ENCODE results near the gene COG5.

The COG5 gene

GRCh38 chr7:107442678-107443077 is 121.0 kb downstream of the COG5 start:
- H3K9ac ChIP-seq (ENCODE audit: low read depth, low read length), result no peak overlapping the region
- H3K4me1 ChIP-seq (ENCODE audit: control insufficient read depth, insufficient read depth, low read length), result no peaks in the 10 kb centered on the region
- no peaks in the 10 kb centered on the region for H3K27me3 ChIP-seq (ENCODE audit: control insufficient read depth, insufficient read depth, low read length)
- no peaks in the 10 kb centered on the region for H3K9me3 ChIP-seq (ENCODE audit: control insufficient read depth, insufficient read depth, low read length)
- no peak overlapping the region for H3K4me3 ChIP-seq (ENCODE audit: low read depth, low read length)
- no peaks in the 10 kb centered on the region for H3K36me3 ChIP-seq (ENCODE audit: control insufficient read depth, insufficient read depth, low read length)

GRCh38 chr7:107441581-107442422 is 121.9 kb downstream of the COG5 start:
- Histone ChIP-seq H3K36me3 (ENCODE audit: control insufficient read depth, insufficient read depth, low read length) (no peaks in the 10 kb centered on the region), H3K9me3 (ENCODE audit: control insufficient read depth, insufficient read depth, low read length) (no peaks in the 10 kb centered on the region), H3K4me1 (ENCODE audit: control insufficient read depth, insufficient read depth, low read length) (no peaks in the 10 kb centered on the region), H3K9ac (ENCODE audit: low read depth, low read length) (no peak overlapping the region), H3K27me3 (ENCODE audit: control insufficient read depth, insufficient read depth, low read length) (no peaks in the 10 kb centered on the region), H3K4me3 (ENCODE audit: low read depth, low read length) (no peak overlapping the region)

DNA sequence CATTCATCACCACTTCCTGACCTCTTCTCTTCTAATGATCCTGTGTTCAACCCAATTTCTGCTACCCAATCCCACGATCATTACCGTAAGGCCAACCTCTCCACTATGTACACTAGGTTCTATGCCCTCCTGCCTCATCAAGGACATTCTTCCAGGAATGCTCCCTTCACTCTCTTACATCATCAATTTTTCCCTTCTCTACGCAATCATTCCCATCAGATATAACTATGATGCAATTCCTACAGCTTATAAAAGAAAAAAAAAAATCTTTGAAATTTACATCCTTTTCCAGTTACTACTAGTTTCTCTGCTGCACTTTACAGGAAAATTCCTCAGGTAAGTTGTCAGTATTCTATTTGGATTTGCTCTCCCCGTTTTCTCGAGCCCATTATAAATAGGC is 124.7 kb downstream of the COG5 start:
- Histone ChIP-seq H3K27me3 (ENCODE audit: control insufficient read depth, insufficient read depth, low read length) (no peaks in the 10 kb centered on the region), H3K4me1 (ENCODE audit: control insufficient read depth, insufficient read depth, low read length) (no peaks in the 10 kb centered on the region), H3K4me3 (ENCODE audit: low read depth, low read length) (no peak overlapping the region), H3K9ac (ENCODE audit: low read depth, low read length) (no peak overlapping the region), H3K9me3 (ENCODE audit: control insufficient read depth, insufficient read depth, low read length) (no peaks in the 10 kb centered on the region), H3K36me3 (ENCODE audit: control insufficient read depth, insufficient read depth, low read length) (no peaks in the 10 kb centered on the region)

DNA sequence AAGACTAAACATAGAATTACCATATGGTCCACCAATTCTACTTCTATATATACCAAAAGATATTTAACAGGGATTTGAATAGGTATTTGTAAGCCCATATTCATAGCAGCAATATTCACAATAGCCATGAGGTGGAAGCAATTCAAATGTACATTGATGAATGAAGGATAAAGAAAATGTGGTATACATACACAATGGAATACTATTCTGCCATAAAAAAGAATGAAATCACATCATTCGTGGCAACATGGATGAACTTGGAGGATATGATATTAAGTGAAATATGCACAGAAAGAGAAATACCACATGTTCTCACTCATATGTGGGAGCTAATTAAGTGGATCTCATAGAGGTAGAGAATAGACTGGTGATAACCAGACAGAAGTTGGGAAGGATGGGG is 128.0 kb downstream of the COG5 start:
- H3K9ac ChIP-seq (ENCODE audit: low read depth, low read length), result no peak overlapping the region
- H3K4me3 ChIP-seq (ENCODE audit: low read depth, low read length), result no peak overlapping the region
- H3K9me3 ChIP-seq (ENCODE audit: control insufficient read depth, insufficient read depth, low read length), result no peaks in the 10 kb centered on the region
- H3K36me3 ChIP-seq (ENCODE audit: control insufficient read depth, insufficient read depth, low read length), result no peaks in the 10 kb centered on the region
- H3K27me3 ChIP-seq (ENCODE audit: control insufficient read depth, insufficient read depth, low read length), result no peaks in the 10 kb centered on the region
- H3K4me1 ChIP-seq (ENCODE audit: control insufficient read depth, insufficient read depth, low read length), result no peaks in the 10 kb centered on the region

DNA sequence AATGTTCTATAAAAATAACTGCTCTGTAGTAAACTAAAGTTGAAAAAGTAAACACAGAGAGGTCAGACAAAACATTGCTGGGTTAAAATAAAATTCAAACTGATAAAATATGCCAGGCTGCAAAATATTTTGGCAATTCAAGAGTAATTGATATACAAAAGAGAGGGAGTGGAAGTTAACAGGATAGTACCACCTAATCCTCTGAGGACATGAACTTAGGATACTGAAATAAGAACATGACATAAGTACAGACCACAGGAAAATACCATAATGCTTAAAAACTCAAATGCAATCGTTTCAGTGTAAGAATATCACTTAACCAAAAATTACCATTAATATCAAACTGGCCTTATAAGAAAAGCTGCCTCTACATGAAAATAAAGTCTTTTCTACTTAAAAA is 131.5 kb downstream of the COG5 start:
- Histone ChIP-seq H3K4me3 (ENCODE audit: low read depth, low read length) (no peak overlapping the region), H3K9me3 (ENCODE audit: control insufficient read depth, insufficient read depth, low read length) (no peaks in the 10 kb centered on the region), H3K27me3 (ENCODE audit: control insufficient read depth, insufficient read depth, low read length) (no peaks in the 10 kb centered on the region), H3K9ac (ENCODE audit: low read depth, low read length) (no peak overlapping the region), H3K36me3 (ENCODE audit: control insufficient read depth, insufficient read depth, low read length) (no peaks in the 10 kb centered on the region), H3K4me1 (ENCODE audit: control insufficient read depth, insufficient read depth, low read length) (no peaks in the 10 kb centered on the region)

GRCh38 chr7:107430057-107430456 is 133.7 kb downstream of the COG5 start:
- Histone ChIP-seq H3K9ac (ENCODE audit: low read depth, low read length) (no peak overlapping the region), H3K4me3 (ENCODE audit: low read depth, low read length) (no peak overlapping the region), H3K4me1 (ENCODE audit: control insufficient read depth, insufficient read depth, low read length) (no peaks in the 10 kb centered on the region), H3K9me3 (ENCODE audit: control insufficient read depth, insufficient read depth, low read length) (no peaks in the 10 kb centered on the region), H3K27me3 (ENCODE audit: control insufficient read depth, insufficient read depth, low read length) (no peaks in the 10 kb centered on the region), H3K36me3 (ENCODE audit: control insufficient read depth, insufficient read depth, low read length) (no peaks in the 10 kb centered on the region)

GRCh38 chr7:107428642-107429041 is 135.1 kb downstream of the COG5 start:
- no peak overlapping the region for H3K9ac ChIP-seq (ENCODE audit: low read depth, low read length)
- no peaks in the 10 kb centered on the region for H3K27me3 ChIP-seq (ENCODE audit: control insufficient read depth, insufficient read depth, low read length)
- H3K4me1 ChIP-seq (ENCODE audit: control insufficient read depth, insufficient read depth, low read length), result no peaks in the 10 kb centered on the region
- no peaks in the 10 kb centered on the region for H3K9me3 ChIP-seq (ENCODE audit: control insufficient read depth, insufficient read depth, low read length)
- no peaks in the 10 kb centered on the region for H3K36me3 ChIP-seq (ENCODE audit: control insufficient read depth, insufficient read depth, low read length)
- H3K4me3 ChIP-seq (ENCODE audit: low read depth, low read length), result no peak overlapping the region

- Histone ChIP-seq H3K36me3 (ENCODE audit: control insufficient read depth, insufficient read depth, low read length) (no peaks in the 10 kb centered on the region), H3K4me1 (ENCODE audit: control insufficient read depth, insufficient read depth, low read length) (no peaks in the 10 kb centered on the region), H3K27me3 (ENCODE audit: control insufficient read depth, insufficient read depth, low read length) (no peaks in the 10 kb centered on the region), H3K9ac (ENCODE audit: low read depth, low read length) (no peak overlapping the region), H3K9me3 (ENCODE audit: control insufficient read depth, insufficient read depth, low read length) (no peaks in the 10 kb centered on the region), H3K4me3 (ENCODE audit: low read depth, low read length) (no peak overlapping the region)
Observed at GRCh38 chr7:107427462-107427861, 136.3 kb downstream of the COG5 start.

GRCh38 chr7:107414198-107414597 is 149.5 kb downstream of the COG5 start:
- no peaks in the 10 kb centered on the region for H3K36me3 ChIP-seq (ENCODE audit: control insufficient read depth, insufficient read depth, low read length)
- H3K27me3 ChIP-seq (ENCODE audit: control insufficient read depth, insufficient read depth, low read length), result no peaks in the 10 kb centered on the region
- H3K4me3 ChIP-seq (ENCODE audit: low read depth, low read length), result no peak overlapping the region
- H3K4me1 ChIP-seq (ENCODE audit: control insufficient read depth, insufficient read depth, low read length), result no peaks in the 10 kb centered on the region
- no peaks in the 10 kb centered on the region for H3K9me3 ChIP-seq (ENCODE audit: control insufficient read depth, insufficient read depth, low read length)
- no peak overlapping the region for H3K9ac ChIP-seq (ENCODE audit: low read depth, low read length)

- Histone ChIP-seq H3K27me3 (ENCODE audit: control insufficient read depth, insufficient read depth, low read length) (no peaks in the 10 kb centered on the region), H3K4me3 (ENCODE audit: low read depth, low read length) (no peak overlapping the region), H3K36me3 (ENCODE audit: control insufficient read depth, insufficient read depth, low read length) (no peaks in the 10 kb centered on the region), H3K9me3 (ENCODE audit: control insufficient read depth, insufficient read depth, low read length) (no peaks in the 10 kb centered on the region), H3K9ac (ENCODE audit: low read depth, low read length) (no peak overlapping the region), H3K4me1 (ENCODE audit: control insufficient read depth, insufficient read depth, low read length) (no peaks in the 10 kb centered on the region)
Observed at GRCh38 chr7:107408349-107408748, 155.4 kb downstream of the COG5 start.

DNA sequence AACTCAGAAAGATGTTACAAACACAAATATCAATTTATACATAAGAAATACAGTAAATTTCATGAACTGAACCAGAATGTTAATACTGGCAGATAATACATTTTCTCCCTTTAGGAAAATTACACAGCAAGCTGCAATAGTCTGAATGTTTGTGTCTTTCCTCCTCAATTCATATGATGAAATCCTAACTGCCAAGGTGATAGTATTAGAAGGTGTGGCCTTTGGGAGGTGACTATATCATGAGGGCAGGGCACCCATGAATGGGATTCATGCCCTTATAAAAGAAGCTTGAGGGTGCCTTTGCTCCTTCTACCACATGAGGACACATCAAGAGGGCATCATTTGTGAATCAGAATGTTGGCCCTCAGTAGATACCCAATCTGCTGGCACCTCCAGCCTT is 158.2 kb downstream of the COG5 start:
- Histone ChIP-seq H3K9ac (ENCODE audit: low read depth, low read length) (no peak overlapping the region), H3K9me3 (ENCODE audit: control insufficient read depth, insufficient read depth, low read length) (no peaks in the 10 kb centered on the region), H3K27me3 (ENCODE audit: control insufficient read depth, insufficient read depth, low read length) (no peaks in the 10 kb centered on the region), H3K4me1 (ENCODE audit: control insufficient read depth, insufficient read depth, low read length) (no peaks in the 10 kb centered on the region), H3K4me3 (ENCODE audit: low read depth, low read length) (no peak overlapping the region), H3K36me3 (ENCODE audit: control insufficient read depth, insufficient read depth, low read length) (no peaks in the 10 kb centered on the region)

DNA sequence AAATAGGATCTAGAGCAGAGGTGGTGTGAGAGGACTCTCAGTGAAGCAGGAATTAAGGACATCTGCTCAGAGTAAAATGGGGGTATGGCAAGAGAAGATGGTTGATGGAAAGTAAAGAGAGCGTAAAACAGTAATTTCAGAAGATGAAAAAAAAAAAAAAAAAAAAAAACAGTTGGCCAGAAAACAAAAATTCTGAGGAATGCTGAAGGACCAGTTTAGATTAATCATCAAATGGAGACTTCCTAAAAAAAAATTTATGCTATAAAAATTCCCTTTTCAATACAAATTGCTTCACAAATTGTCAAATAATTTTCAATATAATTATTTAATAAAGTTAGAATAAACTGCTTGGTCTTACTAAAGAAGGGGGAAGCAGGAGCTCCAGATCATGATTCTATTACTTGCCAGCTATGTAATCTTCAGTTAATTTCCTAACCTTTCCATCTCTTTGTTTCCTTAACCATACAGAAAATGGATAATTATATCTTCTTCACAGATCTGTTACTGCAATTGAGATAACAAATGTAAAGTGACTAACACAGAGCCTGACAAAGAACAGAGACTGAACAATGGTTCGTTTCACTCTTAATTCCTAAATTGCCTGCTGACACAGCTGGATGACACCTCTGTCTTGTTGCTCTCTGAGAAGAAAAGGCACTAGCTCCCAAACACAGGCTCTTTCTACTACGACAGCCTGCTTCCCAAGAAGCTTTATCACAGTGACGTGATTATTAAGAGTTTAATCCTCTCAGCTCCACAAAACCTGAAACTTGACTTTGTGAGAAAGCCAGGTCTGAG is 158.8 kb downstream of the COG5 start:
- Histone ChIP-seq H3K9ac (ENCODE audit: low read depth, low read length) (no peak overlapping the region), H3K9me3 (ENCODE audit: control insufficient read depth, insufficient read depth, low read length) (no peaks in the 10 kb centered on the region), H3K4me1 (ENCODE audit: control insufficient read depth, insufficient read depth, low read length) (no peaks in the 10 kb centered on the region), H3K4me3 (ENCODE audit: low read depth, low read length) (no peak overlapping the region), H3K36me3 (ENCODE audit: control insufficient read depth, insufficient read depth, low read length) (no peaks in the 10 kb centered on the region), H3K27me3 (ENCODE audit: control insufficient read depth, insufficient read depth, low read length) (no peaks in the 10 kb centered on the region)

All from iPS-15b (cell line).